ENCODE measurements around the gene TRIM3. TPM values are rescaled to one million over a fixed set of nuclear protein-coding genes. Genes with fewer than 3 reads are reported as not detected.

The TRIM3 gene
- total and polyA plus RNA-seq, 12 donors, result 6.6 to 23.8 (median 10.4) TPM

DNA sequence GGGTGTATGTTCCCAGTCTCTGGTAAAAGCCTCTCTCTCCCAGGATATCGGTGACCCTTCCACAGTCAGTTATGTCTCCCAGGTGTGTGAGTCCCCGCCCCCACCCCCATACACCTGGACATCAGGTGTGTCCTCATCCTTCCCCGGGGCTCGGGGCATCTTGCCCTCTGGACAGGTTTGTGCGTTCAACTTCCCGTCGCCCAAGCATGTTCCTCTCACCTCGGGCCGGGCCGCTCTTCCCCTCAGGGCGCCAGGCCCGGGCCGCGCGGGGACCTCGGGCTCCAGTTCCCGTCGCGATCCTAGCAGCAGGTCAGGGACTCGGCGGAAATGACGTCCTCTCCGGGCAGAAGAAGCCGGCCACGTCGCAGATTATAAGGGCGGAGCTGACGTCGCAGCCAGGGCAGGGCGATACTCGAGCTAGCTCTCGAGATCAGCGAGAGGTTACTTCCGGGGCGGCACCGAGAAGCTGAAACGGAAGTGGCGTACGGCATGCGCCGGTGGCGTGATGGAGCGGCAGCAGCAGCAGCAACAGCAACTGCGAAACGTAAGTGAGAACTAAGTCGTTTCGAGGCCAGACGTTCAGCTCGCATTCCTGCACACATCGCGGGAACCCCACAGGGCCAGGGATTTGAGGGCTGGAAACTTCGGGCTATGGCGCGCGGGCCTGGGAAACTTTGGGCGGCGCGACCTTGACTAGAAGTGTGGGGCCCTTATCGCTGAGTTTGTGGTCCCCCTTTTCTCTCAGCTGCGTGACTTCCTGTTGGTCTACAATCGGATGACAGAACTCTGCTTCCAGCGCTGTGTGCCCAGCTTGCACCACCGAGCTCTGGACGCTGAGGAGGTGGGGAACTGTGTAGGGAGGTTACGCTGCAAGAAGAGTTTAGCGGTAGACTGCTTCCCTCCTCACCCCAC, 7.5 kb upstream of the TRIM3 start, which contains the start of the genes ARFIP2 and TIMM10B:
TSS of gene ARFIP2 (minus strand) at position 320 of the 912 bp plus-strand sequence. CDS start 910 bp downstream, outside the sequence.
TSS of gene TIMM10B (plus strand) at position 490 of the 912 bp plus-strand sequence. CDS start at position 506, 16 bp downstream.
- TF ChIP-seq, protein P1, sequence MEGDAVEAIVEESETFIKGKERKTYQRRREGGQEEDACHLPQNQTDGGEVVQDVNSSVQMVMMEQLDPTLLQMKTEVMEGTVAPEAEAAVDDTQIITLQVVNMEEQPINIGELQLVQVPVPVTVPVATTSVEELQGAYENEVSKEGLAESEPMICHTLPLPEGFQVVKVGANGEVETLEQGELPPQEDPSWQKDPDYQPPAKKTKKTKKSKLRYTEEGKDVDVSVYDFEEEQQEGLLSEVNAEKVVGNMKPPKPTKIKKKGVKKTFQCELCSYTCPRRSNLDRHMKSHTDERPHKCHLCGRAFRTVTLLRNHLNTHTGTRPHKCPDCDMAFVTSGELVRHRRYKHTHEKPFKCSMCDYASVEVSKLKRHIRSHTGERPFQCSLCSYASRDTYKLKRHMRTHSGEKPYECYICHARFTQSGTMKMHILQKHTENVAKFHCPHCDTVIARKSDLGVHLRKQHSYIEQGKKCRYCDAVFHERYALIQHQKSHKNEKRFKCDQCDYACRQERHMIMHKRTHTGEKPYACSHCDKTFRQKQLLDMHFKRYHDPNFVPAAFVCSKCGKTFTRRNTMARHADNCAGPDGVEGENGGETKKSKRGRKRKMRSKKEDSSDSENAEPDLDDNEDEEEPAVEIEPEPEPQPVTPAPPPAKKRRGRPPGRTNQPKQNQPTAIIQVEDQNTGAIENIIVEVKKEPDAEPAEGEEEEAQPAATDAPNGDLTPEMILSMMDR (IDR thresholded peaks at IDR 0.05), result no peak
- peak; percentile 72 to 93 for TF ChIP-seq POLR2A (IDR thresholded peaks at IDR 0.05)
- Histone ChIP-seq H3K36me3 (replicated peaks in 1 of 2) (peaks cover 0 to 64% of the 10 kb centered on the region in 2 donors), H3K4me3 (peak within 1 kb of the TSS; percentile 73 to 82 (median 78)), H3K4me1 (replicated peaks in 1 of 2) (peaks cover 23 to 24% of the 10 kb centered on the region in 2 donors), H3K9me3 (replicated peaks in 1 of 3) (no peaks in the 10 kb centered on the region), H3K27me3 (no peaks in the 10 kb centered on the region), H3K27ac (peak within 1 kb of the TSS; percentile 88 to 96 (median 92))
- intact Hi-C loops (cut with DNase I), result no loop called here
- 0% methylated on average over 18 to 66 of the region's 66 CpGs for WGBS, 4 donors
- peak; percentile 97 to 100 (median 99) for DNase-seq

DNA sequence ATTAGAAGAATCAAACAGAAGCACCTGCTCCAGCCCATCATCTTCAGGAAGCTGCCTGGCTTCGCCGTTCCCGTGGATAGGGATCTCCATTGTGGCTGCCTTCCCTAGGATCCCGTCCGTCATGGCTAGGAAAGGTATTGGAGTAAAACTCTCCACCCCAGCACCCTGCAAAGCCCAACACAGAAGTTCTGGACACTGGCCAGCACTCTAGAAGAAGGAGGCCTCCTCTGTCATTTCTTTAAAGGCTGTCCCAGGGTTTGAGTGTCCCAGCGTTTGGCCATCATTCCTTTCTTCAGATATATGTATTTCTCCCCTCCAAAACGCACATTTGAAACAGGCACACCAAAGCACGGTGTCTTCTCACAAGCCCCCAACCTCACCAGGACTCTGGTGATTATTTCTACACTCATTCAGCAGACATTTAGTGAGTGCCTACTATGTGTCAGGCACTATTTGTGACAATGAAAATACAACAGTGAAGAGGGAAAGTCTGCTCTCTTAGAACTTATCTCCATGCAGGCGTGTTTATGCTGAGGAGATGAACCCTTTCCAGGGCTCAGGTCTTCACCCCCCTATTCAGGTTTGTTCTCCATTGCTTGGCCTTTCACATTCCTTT, 6.7 kb upstream of the TRIM3 start:
- 54 to 63% (median 57%) methylated on average over 9 of the region's 9 CpGs for WGBS, 4 donors
- Histone ChIP-seq H3K36me3 (replicated peaks in 1 of 2) (peaks cover 0 to 55% of the 10 kb centered on the region in 2 donors), H3K4me3 (peak overlapping the region in 3 of 4 donors; percentile 73 to 82 (median 74)), H3K4me1 (replicated peaks in 1 of 2) (peaks cover 23 to 24% of the 10 kb centered on the region in 2 donors), H3K27ac (peak overlapping the region in 4 of 5 donors; percentile 91 to 96 (median 93)), H3K27me3 (no peaks in the 10 kb centered on the region), H3K9me3 (replicated peaks in 1 of 3) (no peaks in the 10 kb centered on the region)
- TF ChIP-seq, protein P1 (IDR thresholded peaks at IDR 0.05), result no peak
- no peak for TF ChIP-seq POLR2A (IDR thresholded peaks at IDR 0.05)
- intact Hi-C loops (cut with DNase I), result no loop called here
- DNase-seq, result peak in 5 of 7 donors; percentile 32 to 66 (median 42)

DNA sequence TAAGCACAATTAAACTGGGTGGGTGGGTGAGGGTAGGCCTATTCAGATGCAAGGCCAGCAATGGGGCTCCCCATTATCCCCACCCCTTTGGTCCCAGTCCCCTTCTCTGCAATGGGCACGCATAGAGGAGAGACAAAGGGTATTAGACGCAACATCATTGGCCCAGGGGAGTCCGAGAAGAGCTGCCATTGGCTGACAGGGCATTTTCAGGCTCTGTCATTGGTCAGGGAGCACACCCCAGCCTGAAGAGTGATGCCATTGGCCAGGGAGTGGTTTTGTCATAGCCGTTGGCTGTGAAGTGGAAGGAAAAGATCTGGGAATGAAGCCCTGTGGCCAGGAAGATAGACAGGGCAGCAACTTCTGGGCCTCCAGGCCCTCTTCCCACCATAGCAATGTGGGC, 2.8 kb upstream of the TRIM3 start:
- Histone ChIP-seq H3K9me3 (replicated peaks in 1 of 3) (no peaks in the 10 kb centered on the region), H3K36me3 (replicated peaks in 1 of 2) (peaks cover 0 to 26% of the 10 kb centered on the region in 2 donors), H3K27ac (no peak overlapping the region), H3K27me3 (no peaks in the 10 kb centered on the region), H3K4me3 (no peak overlapping the region), H3K4me1 (replicated peaks in 1 of 2) (peaks cover 19 to 27% of the 10 kb centered on the region in 2 donors)
- 93 to 98% (median 96%) methylated on average over 4 of the region's 4 CpGs for WGBS, 4 donors
- intact Hi-C loops (cut with DNase I), result no loop called here
- TF ChIP-seq, protein P1 (IDR thresholded peaks at IDR 0.05), result no peak
- TF ChIP-seq POLR2A (IDR thresholded peaks at IDR 0.05), result no peak
- DNase-seq, result no peak

DNA sequence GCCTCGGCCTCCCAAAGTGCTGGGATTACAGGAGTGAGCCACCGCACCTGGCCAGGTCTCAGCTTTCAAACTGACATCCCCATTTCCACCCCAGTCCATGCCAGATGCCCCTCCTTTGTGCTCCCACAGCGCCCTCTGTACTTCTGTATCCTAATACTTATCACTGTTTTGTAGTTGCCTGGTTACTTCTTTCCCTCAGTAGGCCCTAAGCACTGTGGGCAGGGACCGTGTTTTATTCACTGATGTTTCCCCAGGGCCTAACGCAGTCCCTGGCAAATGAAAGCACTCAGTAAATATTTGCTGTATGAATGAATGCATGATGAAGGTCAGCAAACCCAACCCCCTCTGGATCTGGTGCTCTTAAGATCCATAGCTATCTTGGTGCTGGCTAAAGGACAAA, 2.2 kb upstream of the TRIM3 start:
- no peaks in the 10 kb centered on the region for H3K9me3 ChIP-seq (replicated peaks in 1 of 3)
- intact Hi-C loops (cut with DNase I), result no loop called here
- no peak for DNase-seq
- H3K4me3 ChIP-seq, result no peak overlapping the region
- WGBS, 4 donors, result 82 to 90% (median 87%) methylated on average over 4 to 5 of the region's 5 CpGs
- H3K27ac ChIP-seq, result no peak overlapping the region
- H3K27me3 ChIP-seq, result no peaks in the 10 kb centered on the region
- TF ChIP-seq POLR2A (IDR thresholded peaks at IDR 0.05), result no peak
- TF ChIP-seq, protein P1 (IDR thresholded peaks at IDR 0.05), result no peak
- H3K4me1 ChIP-seq (replicated peaks in 1 of 2), result peaks cover 19 to 27% of the 10 kb centered on the region in 2 donors
- peaks cover 0 to 26% of the 10 kb centered on the region in 2 donors for H3K36me3 ChIP-seq (replicated peaks in 1 of 2)

All from adrenal gland (tissue), 12 donors.